Measurements from ENCODE around the gene USH1C. TPM values are rescaled to one million over a fixed set of nuclear protein-coding genes. Genes with fewer than 3 reads are reported as not detected.
A peak's percentile ranks its signal among the peaks of the same experiment; 100 is the strongest.

The USH1C gene
- total RNA-seq, result 100 to 1,000 TPM in 2 of 3 donors, 10 to 100 TPM in 1; 81.7 to 229 (median 141) TPM
- long read RNA-seq, donor 1, transcript USH1C-205 (20 exons, 2,159 nt), result minor isoform, 5 of 99 reads
- long read RNA-seq, donor 1, transcript USH1C-202 (21 exons, 2,237 nt), result major isoform, 64 of 99 reads
- long read RNA-seq, donor 1, partial matches to known transcripts, result 8 of 99 reads
- long read RNA-seq, donor 1, other reads (novel, unspliced or antisense), result 21 of 99 reads
- long read RNA-seq, donor 2, transcript USH1C-205 (20 exons, 2,159 nt), result minor isoform, 8 of 150 reads
- long read RNA-seq, donor 2, transcript USH1C-202 (21 exons, 2,237 nt), result major isoform, 93 of 150 reads
- long read RNA-seq, donor 2, partial matches to known transcripts, result 34 of 150 reads
- long read RNA-seq, donor 2, other reads (novel, unspliced or antisense), result 15 of 150 reads

DNA sequence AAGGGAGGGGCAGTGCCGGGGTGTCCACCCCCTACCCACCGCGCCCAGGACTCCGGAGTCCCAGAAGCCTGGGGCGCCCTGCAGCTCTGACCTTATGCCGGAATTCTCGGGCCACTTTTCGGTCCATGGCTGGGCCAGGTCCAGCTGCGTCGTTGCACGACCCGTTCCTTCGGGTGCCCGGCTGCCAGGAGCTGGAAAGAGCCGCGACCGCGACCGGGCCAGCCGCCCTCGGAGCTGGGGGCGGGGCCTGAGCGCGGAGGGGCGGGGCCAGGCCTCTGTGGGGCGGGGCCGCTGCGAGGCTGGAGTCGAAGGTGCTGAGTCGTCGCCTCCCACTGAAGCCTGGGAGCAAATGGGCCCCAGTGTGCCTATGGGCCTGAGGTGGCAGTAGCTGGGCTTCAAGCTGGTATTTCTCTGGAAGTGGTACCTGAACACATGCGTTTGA, at the start of gene USH1C:
Gene USH1C, minus strand, starts transcription at position 236 of the 442 bp plus-strand sequence. Its CDS starts 109 bp downstream, at position 127.
- intact Hi-C loops (cut with DNase I, micrococcal nuclease), result no loop called here
- Histone ChIP-seq H3K36me3 (ENCODE audit: low read depth) (no peaks in the 10 kb centered on the region), H3K4me1 (ENCODE audit: low read depth) (peaks cover 10% of the 10 kb centered on the region), H3K4me3 (peak within 1 kb of the TSS; percentile 57), H3K9me3 (no peaks in the 10 kb centered on the region)
- peak; percentile 74 to 92 (median 87) for DNase-seq
- TF ChIP-seq, protein P1, sequence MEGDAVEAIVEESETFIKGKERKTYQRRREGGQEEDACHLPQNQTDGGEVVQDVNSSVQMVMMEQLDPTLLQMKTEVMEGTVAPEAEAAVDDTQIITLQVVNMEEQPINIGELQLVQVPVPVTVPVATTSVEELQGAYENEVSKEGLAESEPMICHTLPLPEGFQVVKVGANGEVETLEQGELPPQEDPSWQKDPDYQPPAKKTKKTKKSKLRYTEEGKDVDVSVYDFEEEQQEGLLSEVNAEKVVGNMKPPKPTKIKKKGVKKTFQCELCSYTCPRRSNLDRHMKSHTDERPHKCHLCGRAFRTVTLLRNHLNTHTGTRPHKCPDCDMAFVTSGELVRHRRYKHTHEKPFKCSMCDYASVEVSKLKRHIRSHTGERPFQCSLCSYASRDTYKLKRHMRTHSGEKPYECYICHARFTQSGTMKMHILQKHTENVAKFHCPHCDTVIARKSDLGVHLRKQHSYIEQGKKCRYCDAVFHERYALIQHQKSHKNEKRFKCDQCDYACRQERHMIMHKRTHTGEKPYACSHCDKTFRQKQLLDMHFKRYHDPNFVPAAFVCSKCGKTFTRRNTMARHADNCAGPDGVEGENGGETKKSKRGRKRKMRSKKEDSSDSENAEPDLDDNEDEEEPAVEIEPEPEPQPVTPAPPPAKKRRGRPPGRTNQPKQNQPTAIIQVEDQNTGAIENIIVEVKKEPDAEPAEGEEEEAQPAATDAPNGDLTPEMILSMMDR (IDR thresholded peaks at IDR 0.05), result no peak
- ATAC-seq, result peak; percentile 83

DNA sequence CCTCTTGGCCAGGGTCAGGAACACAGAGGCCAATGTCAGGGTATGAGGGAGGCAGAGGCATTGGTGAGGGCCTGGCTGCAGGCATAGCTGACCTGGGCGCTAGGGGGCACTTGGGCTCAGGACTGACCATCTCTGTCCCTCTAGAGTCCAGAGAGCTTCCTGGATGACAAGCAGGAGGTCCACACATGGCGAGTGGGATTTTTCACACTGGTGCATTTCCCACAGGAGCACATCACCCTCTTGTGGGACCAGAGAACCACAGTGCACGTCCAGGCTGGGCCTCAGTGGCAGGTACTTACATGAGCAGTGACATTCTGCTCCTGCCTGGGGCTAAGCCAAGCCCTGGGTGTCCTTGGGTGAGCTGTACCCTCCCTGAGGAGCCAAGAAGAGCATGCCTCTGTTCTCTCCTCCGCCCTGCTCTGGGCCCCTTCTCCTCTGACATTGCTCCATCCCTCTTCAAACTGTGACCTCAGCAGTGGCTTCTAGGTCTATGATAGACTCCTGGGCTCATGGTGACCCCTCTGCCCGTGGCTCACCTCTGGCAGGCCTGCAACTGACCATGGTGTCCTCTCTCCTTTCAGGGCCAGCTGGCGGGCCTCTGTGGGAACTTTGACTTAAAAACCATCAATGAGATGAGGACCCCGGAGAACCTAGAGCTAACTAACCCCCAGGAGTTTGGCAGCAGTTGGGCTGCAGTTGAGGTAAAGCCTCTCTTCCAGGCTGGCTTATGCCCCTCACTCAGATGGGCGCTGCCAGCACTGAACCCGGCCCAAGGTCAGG, 49.4 kb upstream of the USH1C start:
- no peak for DNase-seq
- Histone ChIP-seq H3K36me3 (ENCODE audit: low read depth) (no peaks in the 10 kb centered on the region), H3K4me1 (ENCODE audit: low read depth) (no peaks in the 10 kb centered on the region), H3K4me3 (no peak overlapping the region), H3K9me3 (no peaks in the 10 kb centered on the region)
- ATAC-seq, result no peak
- TF ChIP-seq, protein P1 (IDR thresholded peaks at IDR 0.05), result no peak
- intact Hi-C loops (cut with DNase I, micrococcal nuclease), result no loop called here

DNA sequence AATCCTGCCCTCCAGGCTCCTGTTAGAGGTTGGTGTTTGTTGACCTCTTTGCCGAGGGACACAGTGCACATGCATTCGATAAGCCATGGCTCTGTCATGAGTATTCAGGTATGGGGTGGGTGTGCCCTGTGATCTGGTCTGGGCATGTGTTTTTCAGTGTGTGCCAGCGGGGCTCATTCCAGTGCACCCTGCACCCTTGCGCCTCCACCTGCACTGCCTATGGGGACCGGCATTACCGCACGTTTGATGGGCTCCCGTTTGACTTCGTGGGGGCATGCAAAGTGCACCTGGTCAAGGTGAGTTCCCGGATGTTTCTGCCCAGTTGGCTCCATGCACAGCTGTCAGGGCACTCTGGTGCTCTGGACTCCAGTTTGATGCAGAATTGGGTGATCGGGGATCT, 47.1 kb upstream of the USH1C start:
- Histone ChIP-seq H3K4me1 (ENCODE audit: low read depth) (no peaks in the 10 kb centered on the region), H3K4me3 (no peak overlapping the region), H3K9me3 (no peaks in the 10 kb centered on the region), H3K36me3 (ENCODE audit: low read depth) (no peaks in the 10 kb centered on the region)
- ATAC-seq (no peak), DNase-seq (no peak)
- intact Hi-C loops (cut with DNase I, micrococcal nuclease), result no loop called here
- TF ChIP-seq, protein P1 (IDR thresholded peaks at IDR 0.05), result no peak

DNA sequence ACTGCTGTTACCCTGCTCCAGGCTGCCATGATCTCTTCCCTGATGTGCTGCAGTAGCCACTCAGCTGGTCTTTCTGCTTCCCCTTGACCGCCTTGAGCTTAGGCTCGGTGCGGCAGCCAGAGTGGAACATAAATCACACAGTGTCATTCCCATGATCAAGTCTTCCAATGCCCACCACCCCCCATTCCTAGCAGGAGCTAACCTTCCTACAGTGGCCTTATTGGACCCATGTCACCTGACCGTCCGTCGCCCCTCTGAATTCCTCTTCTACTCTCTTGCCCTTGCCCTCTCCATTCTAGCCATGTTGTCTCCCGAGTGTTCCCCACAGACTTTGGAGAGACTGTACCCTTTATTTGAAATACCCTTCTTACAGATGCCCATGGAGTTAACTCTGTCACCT, 46.2 kb upstream of the USH1C start:
- Histone ChIP-seq H3K4me3 (no peak overlapping the region), H3K36me3 (ENCODE audit: low read depth) (no peaks in the 10 kb centered on the region), H3K9me3 (no peaks in the 10 kb centered on the region), H3K4me1 (ENCODE audit: low read depth) (no peaks in the 10 kb centered on the region)
- no peak for DNase-seq
- intact Hi-C loops (cut with DNase I, micrococcal nuclease), result no loop called here
- no peak for ATAC-seq
- TF ChIP-seq, protein P1 (IDR thresholded peaks at IDR 0.05), result no peak

DNA sequence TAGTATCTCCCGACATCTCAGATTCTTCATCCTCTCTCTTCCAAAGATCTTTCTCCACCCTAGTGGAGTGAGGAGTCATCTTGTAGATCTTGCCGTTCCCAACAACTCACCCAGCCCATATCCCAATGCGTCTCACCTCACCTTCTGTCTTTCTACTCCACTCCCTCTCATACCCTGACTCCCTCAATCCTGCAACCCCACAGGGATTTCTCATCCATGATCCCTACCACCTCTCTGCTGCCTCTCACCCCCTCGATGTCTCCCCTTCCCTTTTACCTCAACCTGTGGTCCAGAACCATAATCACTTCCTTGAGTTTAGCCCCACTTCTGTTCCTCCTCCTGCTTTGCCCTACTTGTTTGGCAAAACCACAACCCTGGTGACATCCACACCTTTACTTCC, 44.5 kb upstream of the USH1C start:
- H3K4me1 ChIP-seq (ENCODE audit: low read depth), result no peaks in the 10 kb centered on the region
- ATAC-seq (no peak), DNase-seq (no peak)
- TF ChIP-seq, protein P1 (IDR thresholded peaks at IDR 0.05), result no peak
- no peaks in the 10 kb centered on the region for H3K9me3 ChIP-seq
- no peak overlapping the region for H3K4me3 ChIP-seq
- no peaks in the 10 kb centered on the region for H3K36me3 ChIP-seq (ENCODE audit: low read depth)
- intact Hi-C loops (cut with DNase I, micrococcal nuclease), result no loop called here
